Osteocyte (in vitro differentiated cells): ENCODE results near the gene R3HDM2. TPM values are rescaled to one million over a fixed set of nuclear protein-coding genes. Genes with fewer than 3 reads are reported as not detected.

Source experiments
- DNase-seq: peaks from one replicate; pipeline ENCODE4 v3.0.0; 2021; ENCODE audit warnings: mixed read lengths; ENCODE audit not compliant: unreplicated experiment; ENCODE audit errors: extremely low spot score
- H3K27ac Mint-ChIP-seq: one replicate; pipeline ENCODE4 v1.8.0; 2021; ENCODE audit warnings: mild to moderate bottlenecking, mixed read lengths; ENCODE audit not compliant: unreplicated experiment
- H3K27me3 Mint-ChIP-seq: one replicate; pipeline ENCODE4 v1.8.0; 2021; ENCODE audit warnings: mixed read lengths; ENCODE audit not compliant: unreplicated experiment
- H3K36me3 Mint-ChIP-seq: one replicate; pipeline ENCODE4 v1.8.0; 2021; ENCODE audit warnings: mixed read lengths; ENCODE audit not compliant: unreplicated experiment
- H3K4me1 Mint-ChIP-seq: one replicate; pipeline ENCODE4 v1.8.0; 2021; ENCODE audit warnings: mixed read lengths; ENCODE audit not compliant: unreplicated experiment
- H3K4me3 Mint-ChIP-seq: one replicate; pipeline ENCODE4 v1.8.0; 2021; ENCODE audit warnings: mild to moderate bottlenecking, moderate library complexity, mixed read lengths; ENCODE audit not compliant: unreplicated experiment
- H3K9me3 Mint-ChIP-seq: one replicate; pipeline ENCODE4 v1.8.0; 2021; ENCODE audit warnings: mixed read lengths; ENCODE audit not compliant: unreplicated experiment
- CTCF ChIP-seq: fragments of 200-600 bp; sonication (generic); IDR thresholded peaks from 2 replicates; pipeline ENCODE4 v1.5.0; 2021; ENCODE audit warnings: antibody characterized with exemption, mild to moderate bottlenecking, moderate library complexity
- total RNA-seq: library from RNA; stranded (reverse); gene quantifications from 2 replicates; pipeline ENCODE4 v1.2.1, GENCODE V29; 2021

R3HDM2 gene
- total RNA-seq, 1 donor from 2014 or later, result 65.0 TPM

- H3K9me3 Mint-ChIP-seq, result no peaks in the 10 kb centered on the region
- no peak for DNase-seq
- H3K36me3 Mint-ChIP-seq, result no peaks in the 10 kb centered on the region
- peaks cover 75% of the 10 kb centered on the region for H3K4me1 Mint-ChIP-seq
- H3K27ac Mint-ChIP-seq, result peak within 1 kb of the TSS; percentile 49
- peaks cover 9% of the 10 kb centered on the region for H3K27me3 Mint-ChIP-seq
- H3K4me3 Mint-ChIP-seq, result peak within 1 kb of the TSS; percentile 88
- TF ChIP-seq CTCF, result no peak
Measured at GRCh38 chr12:57216014-57216911, 214.6 kb downstream of the R3HDM2 start, which contains the start of gene NXPH4. Gene NXPH4, plus strand, starts transcription at chr12:57216794. Its CDS starts 176 bp downstream, at chr12:57216970.

GRCh38 chr12:57215668-57216013 lies 215.2 kb downstream of the R3HDM2 start:
- Mint-ChIP-seq H3K27me3 (peaks cover 5% of the 10 kb centered on the region), H3K4me1 (peaks cover 71% of the 10 kb centered on the region), H3K4me3 (peak overlapping the region; percentile 69), H3K36me3 (peaks cover 3% of the 10 kb centered on the region), H3K27ac (peak overlapping the region; percentile 49), H3K9me3 (no peaks in the 10 kb centered on the region)
- no peak for DNase-seq
- TF ChIP-seq CTCF, result no peak

- H3K27ac Mint-ChIP-seq, result peak overlapping the region; percentile 49
Measured at GRCh38 chr12:57215065-57215464, 215.8 kb downstream of the R3HDM2 start.

GRCh38 chr12:57214398-57214781 lies 216.5 kb downstream of the R3HDM2 start:
- H3K4me3 Mint-ChIP-seq, result peak overlapping the region; percentile 36
- H3K9me3 Mint-ChIP-seq, result no peaks in the 10 kb centered on the region
- H3K27me3 Mint-ChIP-seq, result no peaks in the 10 kb centered on the region
- peak overlapping the region; percentile 88 for H3K27ac Mint-ChIP-seq
- peak; percentile 89 for DNase-seq
- peak; percentile 80 for TF ChIP-seq CTCF
- H3K4me1 Mint-ChIP-seq, result peaks cover 64% of the 10 kb centered on the region
- peaks cover 12% of the 10 kb centered on the region for H3K36me3 Mint-ChIP-seq

More at GRCh38 chr12:57215065-57215464, 215.8 kb downstream of the R3HDM2 start:
- Mint-ChIP-seq H3K9me3 (no peaks in the 10 kb centered on the region), H3K4me1 (peaks cover 69% of the 10 kb centered on the region), H3K4me3 (peak overlapping the region; percentile 38), H3K36me3 (peaks cover 9% of the 10 kb centered on the region), H3K27me3 (peaks cover 3% of the 10 kb centered on the region)
- no peak for TF ChIP-seq CTCF
- DNase-seq, result no peak

GRCh38 chr12:57213763-57214397 lies 217.0 kb downstream of the R3HDM2 start:
- Mint-ChIP-seq H3K4me3 (peak overlapping the region; percentile 36), H3K36me3 (peaks cover 14% of the 10 kb centered on the region), H3K9me3 (no peaks in the 10 kb centered on the region), H3K27ac (peak overlapping the region; percentile 88), H3K4me1 (peaks cover 59% of the 10 kb centered on the region), H3K27me3 (no peaks in the 10 kb centered on the region)
- no peak for DNase-seq
- TF ChIP-seq CTCF, result no peak
